WI38 (cell line): Measurements from ENCODE around the gene RND1.
"Not testable (repeated sequence)": the region's sequence is repeated elsewhere in the genome, so short reads cannot be mapped to it uniquely, and the experiment has no call there.

Experiments
- H3K4me3 ChIP-seq: 2 replicates; pipeline ENCODE4 v1.5.1; 2011; ENCODE audit warnings: low read depth, mild to moderate bottlenecking, control low read depth, low read length
- CTCF ChIP-seq: IDR thresholded peaks from 2 replicates; pipeline ENCODE4 v1.5.1; 2012; ENCODE audit warnings: low read depth, mild to moderate bottlenecking, control low read depth, low read length

Gene RND1

GRCh38 chr12:48857278-48857994 is 8.2 kb downstream of the RND1 start:
- no peak for TF ChIP-seq CTCF
- no peak overlapping the region for H3K4me3 ChIP-seq

- no peak for TF ChIP-seq CTCF
- H3K4me3 ChIP-seq = no peak overlapping the region
Measured at GRCh38 chr12:48856379-48856778, 9.3 kb downstream of the RND1 start.

- not testable (repeated sequence) for H3K4me3 ChIP-seq
Measured at GRCh38 chr12:48854932-48855331, 10.7 kb downstream of the RND1 start.

GRCh38 chr12:48854488-48854887 is 11.2 kb downstream of the RND1 start:
- H3K4me3 ChIP-seq = no peak overlapping the region
- no peak for TF ChIP-seq CTCF

GRCh38 chr12:48852734-48853688 is 12.7 kb downstream of the RND1 start:
- peak; percentile 69 for TF ChIP-seq CTCF
- peak overlapping the region; percentile 94 for H3K4me3 ChIP-seq

- no peak for TF ChIP-seq CTCF
- peak within 1 kb of the TSS; percentile 94 for H3K4me3 ChIP-seq
Measured at GRCh38 chr12:48851883-48852733, 13.6 kb downstream of the RND1 start, which contains the start of gene DDX23. TSS of gene DDX23 (minus strand) at chr12:48852163. CDS start at chr12:48845782, 6,381 bp downstream.

GRCh38 chr12:48842021-48842420 is 23.6 kb downstream of the RND1 start:
- not testable (repeated sequence) for H3K4me3 ChIP-seq

- TF ChIP-seq CTCF = no peak
- no peak overlapping the region for H3K4me3 ChIP-seq
Measured at GRCh38 chr12:48838048-48838447, 27.6 kb downstream of the RND1 start.
